Astrocyte of the cerebellum (primary cell): ENCODE results near the gene CALU.

Source experiments
- DNase-seq: peaks from one replicate; pipeline ENCODE4 v3.0.0-alpha.2; 2011; ENCODE audit warnings: low read depth
- H3K4me3 ChIP-seq: 2 replicates; pipeline ENCODE4 v1.5.1; 2011; ENCODE audit warnings: mild to moderate bottlenecking, low read depth, low read length, moderate library complexity
- CTCF ChIP-seq: IDR thresholded peaks from 2 replicates; pipeline ENCODE4 v1.5.1; 2012; ENCODE audit warnings: low read length, low read depth, moderate library complexity, mild to moderate bottlenecking; ENCODE audit errors: missing control alignments
- in situ Hi-C: cut with HindIII; loops from 2 replicates; pipeline ENCODE4 v1.10.0; 2017; ENCODE audit warnings: low sequenced_read_pairs

The CALU gene

GRCh38 chr7:128788446-128789412, 49.6 kb downstream of the CALU start:
- in situ Hi-C loops: no loop called here
- no peak for TF ChIP-seq CTCF
- H3K4me3 ChIP-seq: no peak overlapping the region
- no peak for DNase-seq

- in situ Hi-C loops: no loop called here
- no peak for TF ChIP-seq CTCF
- no peak for DNase-seq
- peak overlapping the region; percentile 71 for H3K4me3 ChIP-seq
Observed at GRCh38 chr7:128790315-128791041, 51.3 kb downstream of the CALU start.

GRCh38 chr7:128791121-128791971, 52.2 kb downstream of the CALU start, which contains the start of gene CCDC136:
Gene CCDC136 (plus strand): TSS chr7:128791968. CDS start chr7:128792412, 444 bp downstream.
- in situ Hi-C loops: no loop called here
- peak within 1 kb of the TSS; percentile 71 for H3K4me3 ChIP-seq
- no peak for DNase-seq
- TF ChIP-seq CTCF: no peak

- H3K4me3 ChIP-seq: peak overlapping the region; percentile 71
- DNase-seq: no peak
- in situ Hi-C loops: no loop called here
- TF ChIP-seq CTCF: no peak
Observed at GRCh38 chr7:128791972-128792327, 52.8 kb downstream of the CALU start.

GRCh38 chr7:128792471-128793180, 53.5 kb downstream of the CALU start:
- DNase-seq: no peak
- peak overlapping the region; percentile 71 for H3K4me3 ChIP-seq
- TF ChIP-seq CTCF: no peak
- in situ Hi-C loops: no loop called here
